Neuronal stem cell (in vitro differentiated cells): ENCODE measurements around the gene TOP3A. TPM values are rescaled to one million over a fixed set of nuclear protein-coding genes. Genes with fewer than 3 reads are reported as not detected.

Experiments
- DNase-seq: peaks from one replicate; pipeline ENCODE4 v3.0.0-alpha.2; 2013; ENCODE audit warnings: low spot score
- H2AFZ ChIP-seq: one replicate; pipeline ENCODE4 v1.6.1; 2013; ENCODE audit warnings: mild to moderate bottlenecking, low read length, inconsistent platforms
- H2AK5ac ChIP-seq: 2 replicates; pipeline ENCODE4 v1.6.1; 2013; ENCODE audit warnings: low read depth, mild to moderate bottlenecking, inconsistent platforms, low read length, moderate library complexity, mixed read lengths
- H2BK120ac ChIP-seq: 2 replicates; pipeline ENCODE4 v1.6.1; 2013; ENCODE audit warnings: low read depth, mild to moderate bottlenecking, inconsistent platforms, low read length, moderate library complexity, mixed read lengths
- H2BK12ac ChIP-seq: one replicate; pipeline ENCODE4 v1.6.1; 2013; ENCODE audit warnings: low read length, inconsistent platforms
- H2BK15ac ChIP-seq: 2 replicates; pipeline ENCODE4 v1.6.1; 2013; ENCODE audit warnings: mild to moderate bottlenecking, low read length, inconsistent platforms, mixed read lengths
- H2BK5ac ChIP-seq: one replicate; pipeline ENCODE4 v1.6.1; 2013; ENCODE audit warnings: inconsistent platforms, mild to moderate bottlenecking, low read length, moderate library complexity
- H3K14ac ChIP-seq: one replicate; pipeline ENCODE4 v1.6.1; 2013; ENCODE audit warnings: low read length, inconsistent platforms
- H3K18ac ChIP-seq: 2 replicates; pipeline ENCODE4 v1.6.1; 2013; ENCODE audit warnings: low read length, inconsistent platforms
- H3K23ac ChIP-seq: 2 replicates; pipeline ENCODE4 v1.6.1; 2013; ENCODE audit warnings: low read depth, mild to moderate bottlenecking, mixed read lengths, low read length, inconsistent platforms; ENCODE audit not compliant: poor library complexity
- H3K27ac ChIP-seq: replicated peaks from 3 replicates; pipeline ENCODE4 v1.5.1; 2013; ENCODE audit warnings: low read length, inconsistent platforms
- H3K27me3 ChIP-seq, 3 experiments: 2 replicates each; pipeline ENCODE4 v1.6.1; 2013; ENCODE audit warnings: low read length in 3 of 3, mild to moderate bottlenecking in 2 of 3, inconsistent platforms in 1 of 3, low read depth in 1 of 3, mixed read lengths in 1 of 3, moderate library complexity in 1 of 3; ENCODE audit not compliant: control insufficient read depth in 3 of 3, insufficient read depth in 3 of 3
- H3K36me3 ChIP-seq, 2 donors: replicated peaks in 1 of 2; 2 replicates each; pipeline ENCODE4 v1.6.1; 2013; ENCODE audit warnings: low read length in 2 of 2; ENCODE audit not compliant: control insufficient read depth in 2 of 2, insufficient read depth in 2 of 2
- H3K4ac ChIP-seq: 2 replicates; pipeline ENCODE4 v1.6.1; 2013; ENCODE audit warnings: inconsistent platforms, mild to moderate bottlenecking, low read length, moderate library complexity
- H3K4me1 ChIP-seq, 2 donors: 1 replicate in 1 of 2; 2 replicates in 1 of 2; pipeline ENCODE4 v1.6.1; 2013; ENCODE audit warnings: low read length in 2 of 2, low read depth in 1 of 2; ENCODE audit not compliant: control insufficient read depth in 2 of 2, insufficient read depth in 1 of 2
- H3K4me2 ChIP-seq: one replicate; pipeline ENCODE4 v1.6.1; 2013; ENCODE audit warnings: mild to moderate bottlenecking, low read length, inconsistent platforms; ENCODE audit not compliant: insufficient read depth, poor library complexity, severe bottlenecking
- H3K4me3 ChIP-seq, 2 donors: 2 replicates each; pipeline ENCODE4 v1.5.1; 2013; ENCODE audit warnings: low read length in 2 of 2, mild to moderate bottlenecking in 2 of 2, inconsistent platforms in 1 of 2, moderate library complexity in 1 of 2
- H3K79me1 ChIP-seq: one replicate; pipeline ENCODE4 v1.6.1; 2013; ENCODE audit warnings: low read depth, mild to moderate bottlenecking, inconsistent platforms, low read length, moderate library complexity
- H3K9ac ChIP-seq: one replicate; pipeline ENCODE4 v1.6.1; 2013; ENCODE audit warnings: mild to moderate bottlenecking, low read depth, low read length, inconsistent platforms; ENCODE audit not compliant: poor library complexity
- H3K9me3 ChIP-seq, 2 donors: replicated peaks in 1 of 2; 2 replicates each; pipeline versions ENCODE3 to v1.6.1; 2013; ENCODE audit warnings: low read length in 2 of 2, mild to moderate bottlenecking in 2 of 2, inconsistent platforms in 1 of 2, low read depth in 1 of 2, mixed read lengths in 1 of 2, moderate library complexity in 1 of 2; ENCODE audit not compliant: control insufficient read depth in 2 of 2, insufficient read depth in 1 of 2
- H4K8ac ChIP-seq: one replicate; pipeline ENCODE4 v1.6.1; 2013; ENCODE audit warnings: low read depth, mild to moderate bottlenecking, inconsistent platforms, low read length, moderate library complexity
- H4K91ac ChIP-seq: one replicate; pipeline ENCODE4 v1.6.1; 2013; ENCODE audit warnings: low read length, low read depth, mild to moderate bottlenecking, inconsistent platforms; ENCODE audit not compliant: poor library complexity
- WGBS, 2 donors: extraction: QIAGEN DNeasy Blood & Tissue Kit; methylation state at CpG; one replicate each; pipeline ENCODE4 v1.1.7; 2013; ENCODE audit warnings: missing lambda C conversion rate in 2 of 2, mixed read lengths in 1 of 2; ENCODE audit not compliant: insufficient read length in 2 of 2, insufficient replicate concordance in 1 of 2; ENCODE audit errors: extremely low coverage in 2 of 2; 5-methylcytosine and 5-hydroxymethylcytosine counted together
- polyA plus RNA-seq, 2 experiments: library from polyadenylated mRNA; stranded (reverse); fragments of 200-250 nt; gene quantifications; one replicate each; pipeline ENCODE4 v1.2.3, GENCODE V29; 2013

The TOP3A gene, protein sequence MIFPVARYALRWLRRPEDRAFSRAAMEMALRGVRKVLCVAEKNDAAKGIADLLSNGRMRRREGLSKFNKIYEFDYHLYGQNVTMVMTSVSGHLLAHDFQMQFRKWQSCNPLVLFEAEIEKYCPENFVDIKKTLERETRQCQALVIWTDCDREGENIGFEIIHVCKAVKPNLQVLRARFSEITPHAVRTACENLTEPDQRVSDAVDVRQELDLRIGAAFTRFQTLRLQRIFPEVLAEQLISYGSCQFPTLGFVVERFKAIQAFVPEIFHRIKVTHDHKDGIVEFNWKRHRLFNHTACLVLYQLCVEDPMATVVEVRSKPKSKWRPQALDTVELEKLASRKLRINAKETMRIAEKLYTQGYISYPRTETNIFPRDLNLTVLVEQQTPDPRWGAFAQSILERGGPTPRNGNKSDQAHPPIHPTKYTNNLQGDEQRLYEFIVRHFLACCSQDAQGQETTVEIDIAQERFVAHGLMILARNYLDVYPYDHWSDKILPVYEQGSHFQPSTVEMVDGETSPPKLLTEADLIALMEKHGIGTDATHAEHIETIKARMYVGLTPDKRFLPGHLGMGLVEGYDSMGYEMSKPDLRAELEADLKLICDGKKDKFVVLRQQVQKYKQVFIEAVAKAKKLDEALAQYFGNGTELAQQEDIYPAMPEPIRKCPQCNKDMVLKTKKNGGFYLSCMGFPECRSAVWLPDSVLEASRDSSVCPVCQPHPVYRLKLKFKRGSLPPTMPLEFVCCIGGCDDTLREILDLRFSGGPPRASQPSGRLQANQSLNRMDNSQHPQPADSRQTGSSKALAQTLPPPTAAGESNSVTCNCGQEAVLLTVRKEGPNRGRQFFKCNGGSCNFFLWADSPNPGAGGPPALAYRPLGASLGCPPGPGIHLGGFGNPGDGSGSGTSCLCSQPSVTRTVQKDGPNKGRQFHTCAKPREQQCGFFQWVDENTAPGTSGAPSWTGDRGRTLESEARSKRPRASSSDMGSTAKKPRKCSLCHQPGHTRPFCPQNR
- 18.5 TPM for polyA plus RNA-seq (2013, experiment 1 of 2)
- 19.5 TPM for polyA plus RNA-seq (2013, experiment 2 of 2)

DNA sequence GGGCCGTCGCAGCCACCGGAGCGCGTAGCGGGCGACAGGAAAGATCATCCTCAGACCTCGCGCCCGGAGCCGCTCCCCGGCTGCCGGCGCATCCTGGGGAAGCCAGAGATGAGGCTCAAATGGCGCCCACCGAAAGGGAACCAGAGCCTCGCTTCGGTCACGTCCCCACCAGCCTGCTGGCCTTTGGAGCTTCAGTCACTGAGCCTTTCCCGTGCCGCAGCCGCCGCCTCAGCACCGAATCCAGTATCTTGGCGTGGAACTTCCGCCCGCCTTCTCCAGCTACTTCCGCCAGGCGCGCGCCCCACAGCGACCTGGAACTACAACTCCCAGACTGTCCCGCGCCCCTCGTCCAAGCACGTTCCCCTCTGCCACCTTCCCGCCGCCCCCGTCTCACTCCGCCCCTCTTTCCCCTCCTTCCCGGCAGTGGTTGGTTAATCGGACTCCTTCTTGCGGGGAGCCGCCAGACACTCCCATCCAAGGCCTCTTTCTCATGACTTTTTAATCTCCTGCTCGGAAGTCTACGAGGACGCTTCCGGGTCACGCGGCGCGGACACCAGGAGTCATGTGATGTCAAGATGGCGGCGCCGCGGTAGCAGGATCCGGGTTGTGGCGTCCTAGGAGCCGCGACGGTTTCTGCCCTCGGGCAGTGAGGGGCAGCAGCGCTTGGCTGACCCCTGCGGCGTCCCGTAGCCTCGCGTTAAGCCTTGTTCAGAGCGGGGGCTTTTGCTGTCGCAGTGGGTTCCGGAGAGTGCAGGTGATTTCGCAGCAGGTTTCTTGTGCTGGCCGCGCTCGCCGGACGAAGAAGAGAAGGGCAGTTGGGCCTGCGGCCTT, at the start of gene TOP3A, which contains the start of gene SMCR8:
Gene TOP3A, minus strand, starts transcription at position 264 of the 831 bp plus-strand sequence. Its CDS starts 216 bp downstream, at position 48.
Gene SMCR8, plus strand, starts transcription at position 563 of the 831 bp plus-strand sequence. CDS start 497 bp downstream, outside the sequence.
- Histone ChIP-seq H2BK15ac (no peak within 1 kb of the TSS), H2BK12ac (no peak within 1 kb of the TSS), H2BK120ac (peak within 1 kb of the TSS; percentile 88), H3K36me3 (peaks cover 26 to 71% of the 10 kb centered on the region in 2 donors), H3K18ac (peak within 1 kb of the TSS; percentile 93), H3K4me2 (peak within 1 kb of the TSS; percentile 90), H3K79me1 (peaks cover 13% of the 10 kb centered on the region), H2AK5ac (peak within 1 kb of the TSS; percentile 32), H2BK5ac (peak within 1 kb of the TSS; percentile 91), H3K23ac (peak within 1 kb of the TSS; percentile 86), H3K14ac (peak within 1 kb of the TSS; percentile 85), H4K91ac (peak within 1 kb of the TSS; percentile 30), H3K27me3 (no peaks in the 10 kb centered on the region), H4K8ac (no peak within 1 kb of the TSS), H2AFZ (peak within 1 kb of the TSS; percentile 93), H3K4me1 (peaks cover 12 to 20% of the 10 kb centered on the region in 2 donors), H3K9me3 (peaks cover 0 to 5% of the 10 kb centered on the region in 2 donors), H3K4ac (no peak within 1 kb of the TSS), H3K9ac (peak within 1 kb of the TSS; percentile 98), H3K4me3 (peak within 1 kb of the TSS; percentile 90 to 94), H3K27ac (peak within 1 kb of the TSS; percentile 92)
- WGBS, 2 donors: no CpG with 5 or more reads among the region's 78 CpGs
- DNase-seq: peak; percentile 90

DNA sequence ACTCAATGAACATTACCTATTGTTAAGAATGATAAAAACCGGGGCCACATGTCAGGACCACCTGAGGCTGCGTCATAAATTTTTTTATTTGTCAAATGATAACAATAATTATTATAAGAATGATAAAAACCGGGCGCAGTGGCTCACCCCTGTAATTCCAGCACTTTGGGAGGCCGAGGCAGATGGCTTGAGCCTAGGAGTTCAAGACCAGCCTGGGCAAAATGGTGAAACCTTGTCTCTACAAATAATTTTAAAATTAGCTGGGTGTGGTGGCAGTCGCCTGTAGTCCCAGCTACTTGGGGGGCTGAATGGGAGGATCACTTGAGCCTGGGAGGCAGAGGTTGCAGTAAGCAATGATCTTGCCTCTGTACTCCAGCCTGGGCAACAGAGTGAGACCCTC, 49.4 kb upstream of the TOP3A start:
- peak overlapping the region; percentile 88 for H2AFZ ChIP-seq
- DNase-seq: no peak
- H3K18ac ChIP-seq: no peak overlapping the region
- no peak overlapping the region for H3K27ac ChIP-seq
- H4K8ac ChIP-seq: no peak overlapping the region
- H3K23ac ChIP-seq: no peak overlapping the region
- H3K27me3 ChIP-seq: no peaks in the 10 kb centered on the region
- H4K91ac ChIP-seq: no peak overlapping the region
- peaks cover 3% of the 10 kb centered on the region for H3K79me1 ChIP-seq
- no peak overlapping the region for H3K4me3 ChIP-seq
- no peak overlapping the region for H3K9ac ChIP-seq
- no peak overlapping the region for H3K4ac ChIP-seq
- WGBS, 2 donors: no CpG with 5 or more reads among the region's 6 CpGs
- no peak overlapping the region for H3K14ac ChIP-seq
- H2AK5ac ChIP-seq: no peak overlapping the region
- H2BK15ac ChIP-seq: no peak overlapping the region
- H2BK12ac ChIP-seq: no peak overlapping the region
- peaks cover 0 to 15% of the 10 kb centered on the region in 2 donors for H3K36me3 ChIP-seq
- peaks cover 0 to 2% of the 10 kb centered on the region in 2 donors for H3K4me1 ChIP-seq
- no peaks in the 10 kb centered on the region for H3K9me3 ChIP-seq
- H2BK5ac ChIP-seq: no peak overlapping the region
- H2BK120ac ChIP-seq: no peak overlapping the region
- no peak overlapping the region for H3K4me2 ChIP-seq

DNA sequence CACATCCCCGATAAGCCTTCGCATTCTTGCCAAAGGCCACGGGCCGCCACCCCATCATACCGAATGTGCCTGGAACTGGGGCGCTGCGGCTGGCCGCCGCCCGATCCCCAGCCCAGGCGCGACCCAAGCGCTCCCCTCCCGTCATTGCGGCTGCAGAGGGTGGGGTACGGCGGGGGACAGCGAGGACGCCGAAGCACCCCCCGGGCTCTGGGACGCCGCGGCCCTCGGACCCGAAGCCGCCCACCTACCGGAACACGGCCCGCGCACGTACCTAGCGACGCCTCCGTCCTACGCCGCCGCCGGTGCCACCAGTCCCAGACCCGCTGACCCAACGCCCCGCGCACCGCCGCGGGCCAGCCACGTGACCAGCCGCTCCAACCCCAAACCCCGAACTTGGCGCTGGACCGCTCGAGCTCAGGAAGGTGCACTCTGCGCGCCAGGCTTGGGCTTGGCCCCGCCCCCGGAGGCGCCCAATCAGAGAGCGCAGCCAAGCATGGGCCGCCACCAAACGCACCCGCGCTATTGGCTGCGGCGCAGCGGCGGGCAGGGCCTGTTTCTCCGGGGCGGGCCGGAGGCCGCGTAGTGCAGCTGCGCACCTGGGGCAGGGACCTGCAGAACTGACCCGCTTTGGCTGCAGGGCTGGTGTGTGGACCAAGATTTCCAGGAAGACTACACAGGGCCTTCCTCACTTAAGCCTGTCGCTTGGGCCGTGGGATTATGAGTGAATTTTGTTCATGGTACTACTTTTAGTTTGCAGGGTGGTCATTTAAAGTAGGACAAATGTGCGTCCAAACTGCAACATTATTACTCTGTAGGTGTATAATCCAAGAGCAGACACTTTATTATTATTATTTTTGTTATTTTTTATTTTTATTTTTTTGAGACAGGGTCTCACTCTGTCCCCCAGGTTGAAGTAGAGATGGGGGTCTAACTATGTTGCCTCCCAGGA, 48.6 kb upstream of the TOP3A start, which contains the start of gene SHMT1:
Gene SHMT1, minus strand, starts transcription at position 450 of the 949 bp plus-strand sequence. CDS start 7,569 bp downstream, outside the sequence.
- H4K91ac ChIP-seq: peak within 1 kb of the TSS; percentile 72
- peak within 1 kb of the TSS; percentile 23 for H3K14ac ChIP-seq
- H2AK5ac ChIP-seq: peak within 1 kb of the TSS; percentile 2
- H3K4me3 ChIP-seq: peak within 1 kb of the TSS; percentile 72 to 89
- peak within 1 kb of the TSS; percentile 15 for H3K27ac ChIP-seq
- no peak within 1 kb of the TSS for H3K4ac ChIP-seq
- no peak within 1 kb of the TSS for H2BK15ac ChIP-seq
- H3K4me1 ChIP-seq: peaks cover 0 to 2% of the 10 kb centered on the region in 2 donors
- peak within 1 kb of the TSS; percentile 98 for H3K18ac ChIP-seq
- no peak within 1 kb of the TSS for H2BK12ac ChIP-seq
- H2BK5ac ChIP-seq: no peak within 1 kb of the TSS
- peak within 1 kb of the TSS; percentile 75 for H3K4me2 ChIP-seq
- peak within 1 kb of the TSS; percentile 86 for H3K9ac ChIP-seq
- peaks cover 3% of the 10 kb centered on the region for H3K79me1 ChIP-seq
- H3K23ac ChIP-seq: peak within 1 kb of the TSS; percentile 96
- peak within 1 kb of the TSS; percentile 88 for H2AFZ ChIP-seq
- WGBS, 2 donors: no CpG with 5 or more reads among the region's 76 CpGs
- no peaks in the 10 kb centered on the region for H3K27me3 ChIP-seq
- H3K9me3 ChIP-seq: no peaks in the 10 kb centered on the region
- peaks cover 0 to 23% of the 10 kb centered on the region in 2 donors for H3K36me3 ChIP-seq
- peak; percentile 85 for DNase-seq
- H4K8ac ChIP-seq: peak within 1 kb of the TSS; percentile 43
- peak within 1 kb of the TSS; percentile 87 for H2BK120ac ChIP-seq
